HG02938 (cell line): ENCODE results near the gene C3orf20.

Source experiments
- ATAC-seq: cut with Tn5 transposase; IDR thresholded peaks from one replicate; pipeline ENCODE4 v1.9.1; 2021; ENCODE audit warnings: mild to moderate bottlenecking, moderate library complexity; ENCODE audit not compliant: unreplicated experiment

Gene C3orf20

GRCh38 chr3:14698601-14699244 is 23.8 kb downstream of the C3orf20 start:
- no peak for ATAC-seq

- no peak for ATAC-seq
Measured at GRCh38 chr3:14699643-14700042, 24.7 kb downstream of the C3orf20 start.

GRCh38 chr3:14700891-14701290 is 25.9 kb downstream of the C3orf20 start:
- no peak for ATAC-seq

- ATAC-seq, result no peak
Measured at GRCh38 chr3:14701676-14702075, 26.7 kb downstream of the C3orf20 start.

- no peak for ATAC-seq
Measured at GRCh38 chr3:14703128-14703750, 28.3 kb downstream of the C3orf20 start.

GRCh38 chr3:14703791-14704190 is 28.9 kb downstream of the C3orf20 start:
- no peak for ATAC-seq

GRCh38 chr3:14706096-14706495 is 31.2 kb downstream of the C3orf20 start:
- no peak for ATAC-seq

GRCh38 chr3:14716591-14716990 is 41.6 kb downstream of the C3orf20 start:
- ATAC-seq, result no peak

GRCh38 chr3:14717307-14717706 is 42.4 kb downstream of the C3orf20 start:
- ATAC-seq, result no peak

- ATAC-seq, result no peak
Measured at GRCh38 chr3:14718539-14718938, 43.6 kb downstream of the C3orf20 start.

- ATAC-seq, result no peak
Measured at GRCh38 chr3:14719006-14719405, 44.1 kb downstream of the C3orf20 start.

GRCh38 chr3:14721126-14721864 is 46.4 kb downstream of the C3orf20 start:
- ATAC-seq, result no peak

- ATAC-seq, result no peak
Measured at GRCh38 chr3:14725013-14725412, 50.1 kb downstream of the C3orf20 start.

- ATAC-seq, result no peak
Measured at GRCh38 chr3:14725564-14726440, 50.9 kb downstream of the C3orf20 start.

- ATAC-seq, result no peak
Measured at GRCh38 chr3:14726441-14726780, 51.5 kb downstream of the C3orf20 start.

GRCh38 chr3:14728113-14728512 is 53.2 kb downstream of the C3orf20 start:
- ATAC-seq, result no peak

- ATAC-seq, result no peak
Measured at GRCh38 chr3:14730703-14731382, 55.9 kb downstream of the C3orf20 start.

- ATAC-seq, result no peak
Measured at GRCh38 chr3:14740983-14741382, 66.0 kb downstream of the C3orf20 start.

- ATAC-seq, result no peak
Measured at GRCh38 chr3:14741510-14741909, 66.6 kb downstream of the C3orf20 start.

GRCh38 chr3:14744556-14744955 is 69.6 kb downstream of the C3orf20 start:
- no peak for ATAC-seq

- ATAC-seq, result no peak
Measured at GRCh38 chr3:14750650-14751049, 75.7 kb downstream of the C3orf20 start.
